Kidney tubule cell (primary cell): ENCODE data around the gene MCHR2.
A peak's percentile ranks its signal among the peaks of the same experiment; 100 is the strongest.

Experiments used
- DNase-seq: peaks from one replicate; pipeline ENCODE4 v3.0.0-alpha.2; 2018; ENCODE audit warnings: low spot score

The MCHR2 gene

GRCh38 chr6:99905209-99906106 lies 88.6 kb downstream of the MCHR2 start:
- peak; percentile 56 for DNase-seq

DNA sequence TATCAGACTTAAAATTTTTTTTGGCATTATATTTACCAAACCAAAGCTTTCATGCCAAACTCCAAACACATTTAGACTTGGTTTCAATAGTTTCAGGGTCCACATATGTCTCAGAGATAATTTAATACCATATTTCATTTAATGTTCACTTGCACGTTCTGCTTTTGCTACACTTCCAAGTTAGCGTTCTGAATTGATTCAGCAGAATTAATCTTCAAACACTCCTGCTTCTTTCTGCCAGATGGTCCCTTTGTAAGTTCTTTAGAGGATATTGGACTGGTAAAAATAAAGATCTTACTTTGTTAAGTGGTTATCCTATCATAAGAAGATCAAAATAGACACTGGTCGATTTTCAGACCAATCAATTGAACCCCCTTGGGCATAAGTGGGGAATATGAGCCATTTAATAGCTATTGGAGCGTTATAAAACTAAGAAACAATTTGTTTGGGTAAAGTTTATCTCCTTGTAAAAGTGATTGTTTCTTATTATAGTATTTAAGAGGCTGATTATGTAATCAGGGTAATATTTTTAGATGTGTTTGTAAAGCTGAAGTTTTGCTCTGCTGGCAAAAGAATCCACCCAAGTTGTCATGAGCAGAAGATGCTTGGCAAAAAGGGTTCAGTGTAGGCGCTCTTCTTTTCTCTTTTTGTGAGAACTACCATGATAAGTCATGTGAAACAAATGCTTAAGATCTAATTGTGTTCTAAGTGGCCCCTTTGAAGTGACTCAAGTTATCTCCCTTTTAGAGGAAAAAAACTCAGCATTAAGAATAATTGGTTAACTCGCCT lies 92.2 kb downstream of the MCHR2 start:
- DNase-seq: no peak

DNA sequence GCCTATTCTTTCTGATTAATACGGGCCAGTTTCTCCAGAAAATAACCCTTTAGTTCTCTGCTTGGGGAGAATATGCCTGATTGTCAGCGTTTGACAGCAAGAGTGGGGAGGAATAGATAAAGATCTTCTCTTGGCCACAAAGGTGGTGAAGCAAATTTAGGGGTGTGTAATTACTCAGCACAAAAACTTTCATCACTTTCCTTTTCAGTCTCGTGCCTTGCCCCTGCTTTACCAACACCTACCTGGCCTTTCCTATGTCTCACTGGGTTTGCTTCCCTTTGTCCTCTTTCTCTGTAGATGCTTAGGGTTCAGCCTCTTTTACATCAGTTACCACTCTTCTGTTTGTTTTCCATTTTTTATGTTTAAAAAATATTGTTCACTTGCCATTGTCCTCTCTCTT lies 99.2 kb downstream of the MCHR2 start:
- DNase-seq: no peak

DNA sequence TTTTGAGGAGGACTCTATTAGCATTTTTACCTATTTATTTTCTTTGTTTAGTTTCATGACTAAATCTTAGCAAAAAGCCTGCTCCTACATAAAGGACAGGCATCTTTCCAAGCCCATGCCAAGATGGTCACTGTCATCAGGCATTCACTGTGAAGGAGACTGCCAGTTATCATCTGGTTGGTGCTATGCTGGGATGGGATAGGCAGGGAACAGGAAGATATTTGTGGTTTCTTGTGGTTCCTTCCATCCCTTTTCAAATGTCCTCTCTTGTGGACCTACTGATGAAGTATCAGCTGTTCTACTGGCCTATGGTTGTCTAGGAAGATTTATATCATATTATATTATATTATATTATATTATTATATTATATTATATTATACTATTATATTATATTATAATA lies 107.0 kb downstream of the MCHR2 start:
- no peak for DNase-seq

DNA sequence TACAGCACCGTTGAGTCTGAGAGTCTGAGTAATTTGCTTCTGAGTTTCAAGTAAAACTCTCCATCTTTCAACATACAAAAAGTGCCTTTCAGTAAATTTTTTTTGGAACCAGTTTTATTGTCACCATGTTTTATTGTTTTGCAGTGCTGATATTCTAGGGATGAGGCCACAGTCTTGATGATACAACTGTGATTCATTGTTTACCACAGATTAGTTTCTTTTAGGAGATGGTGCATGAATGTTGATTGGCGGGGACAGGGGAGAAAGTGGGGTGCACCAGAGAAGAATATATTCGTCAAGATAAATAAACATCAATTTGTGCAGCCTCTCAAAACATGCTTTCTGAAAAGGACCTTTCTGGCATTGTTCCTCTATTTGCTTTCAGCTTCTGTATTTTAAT lies 109.0 kb downstream of the MCHR2 start:
- no peak for DNase-seq

DNA sequence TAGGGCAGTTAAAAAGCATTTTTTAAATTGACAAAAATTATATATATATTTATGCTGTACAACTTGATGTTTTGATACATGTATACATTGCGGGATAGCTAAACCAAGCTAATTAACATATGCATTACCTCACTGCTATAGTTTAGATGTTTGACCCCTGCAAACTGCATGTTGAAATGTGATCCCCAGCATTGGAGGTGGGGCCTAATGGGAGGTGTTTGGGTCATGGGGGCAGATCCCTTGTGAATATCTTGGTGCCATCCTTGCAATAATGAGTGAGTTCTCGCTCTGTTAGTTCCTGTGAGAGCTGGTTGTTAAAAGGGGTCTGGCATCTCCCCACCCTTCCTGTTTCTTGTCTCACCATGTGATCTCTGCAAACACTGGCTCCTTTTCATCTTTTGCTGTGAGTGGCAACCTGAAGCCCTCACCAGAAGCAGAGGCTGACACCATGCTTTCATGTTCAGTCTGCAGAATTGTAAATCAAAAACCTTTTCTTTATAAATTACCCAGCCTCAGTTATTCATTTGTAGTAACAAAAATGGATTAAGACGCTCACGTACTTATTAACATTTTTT lies 111.8 kb downstream of the MCHR2 start:
- DNase-seq: no peak

DNA sequence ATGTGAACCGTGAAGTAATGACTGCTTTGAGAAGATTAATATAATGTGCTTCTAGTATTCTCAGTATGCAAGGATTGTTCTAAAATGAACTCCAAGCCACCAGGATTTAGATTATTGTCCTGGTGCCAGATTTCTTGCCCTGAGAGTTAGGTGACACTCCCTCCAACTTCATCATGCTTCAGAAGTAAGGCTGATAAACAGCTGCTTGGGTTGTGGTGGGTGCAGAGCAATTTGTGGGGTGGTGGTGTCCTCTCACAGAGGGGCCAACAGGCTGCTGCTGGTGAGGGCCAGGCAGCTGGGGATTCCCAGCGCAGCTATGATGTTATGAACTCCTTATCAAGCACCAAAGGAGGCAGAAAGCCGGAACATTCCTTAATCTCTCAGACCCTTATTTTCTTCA lies 114.6 kb downstream of the MCHR2 start:
- no peak for DNase-seq

DNA sequence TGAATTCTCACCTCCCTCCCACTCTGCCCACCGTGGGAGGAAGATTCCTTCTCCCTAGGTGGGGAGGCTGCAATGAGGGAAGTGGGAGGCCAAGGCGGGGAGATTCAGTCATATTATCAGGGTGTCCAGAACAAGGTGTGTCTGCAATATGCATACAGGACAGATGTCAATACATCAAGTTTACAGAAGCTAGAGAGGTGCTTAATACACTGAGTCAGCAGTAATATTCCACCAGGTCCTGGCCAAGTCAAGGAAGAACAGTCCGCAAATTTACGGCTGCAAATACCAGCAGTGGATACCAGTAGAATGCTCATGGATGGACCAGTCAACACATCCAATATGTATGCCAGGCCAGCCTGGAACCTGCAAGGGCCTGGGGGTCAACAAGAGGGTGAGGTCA lies 119.0 kb downstream of the MCHR2 start:
- no peak for DNase-seq

DNA sequence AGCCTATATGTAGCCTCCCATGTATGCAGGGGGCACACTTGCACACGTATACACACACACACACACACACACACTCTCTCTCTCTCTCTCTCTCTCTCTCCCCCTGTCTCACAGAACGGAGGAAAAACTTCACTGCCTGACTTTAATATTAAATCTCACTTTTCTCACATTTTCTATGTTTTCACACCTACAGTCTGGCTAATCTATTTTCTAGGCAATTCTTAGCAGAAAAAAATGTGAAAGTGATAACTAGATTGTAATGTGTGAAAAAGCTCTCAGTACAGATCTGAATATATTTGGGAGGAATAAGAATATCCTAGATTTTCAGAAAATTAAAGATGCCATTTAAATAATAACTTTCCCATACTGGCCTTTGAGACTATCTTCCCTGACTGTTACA lies 120.9 kb downstream of the MCHR2 start:
- DNase-seq: no peak

- no peak for DNase-seq
Measured at GRCh38 chr6:99871641-99872040, 122.4 kb downstream of the MCHR2 start.
